WERI-Rb-1 (cell line): ENCODE measurements around the gene GREM2.

ENCODE experiments used
- DNase-seq: peaks from one replicate; pipeline ENCODE4 v3.0.0-alpha.2; 2020
- H3K27ac ChIP-seq: fragments of 250-450 bp; sonication (Bioruptor Pico); 2 replicates; pipeline ENCODE4 v1.5.1; 2020; ENCODE audit warnings: mild to moderate bottlenecking, moderate library complexity
- H3K27me3 ChIP-seq: fragments of 250-450 bp; sonication (Bioruptor Pico); 2 replicates; pipeline ENCODE4 v1.5.1; 2021; ENCODE audit warnings: mild to moderate bottlenecking, low read depth, moderate library complexity; ENCODE audit not compliant: insufficient read depth, severe bottlenecking
- H3K36me3 ChIP-seq: fragments of 250-450 bp; sonication (Bioruptor Pico); 2 replicates; pipeline ENCODE4 v1.5.1; 2020; ENCODE audit warnings: mild to moderate bottlenecking, moderate library complexity
- H3K4me3 ChIP-seq: 2 replicates; pipeline ENCODE4 v1.5.1; 2011; ENCODE audit warnings: low read depth, mild to moderate bottlenecking, control low read depth, low read length
- H3K9me3 ChIP-seq: fragments of 250-450 bp; sonication (Bioruptor Pico); 2 replicates; pipeline ENCODE4 v1.5.1; 2021; ENCODE audit warnings: mild to moderate bottlenecking, moderate library complexity; ENCODE audit not compliant: severe bottlenecking
- TF ChIP-seq, protein P1 (sequence below): IDR thresholded peaks from 2 replicates; pipeline ENCODE4 v1.5.1; 2011; ENCODE audit warnings: low read depth, mild to moderate bottlenecking, control low read depth, inconsistent platforms, low read length

Gene GREM2

DNA sequence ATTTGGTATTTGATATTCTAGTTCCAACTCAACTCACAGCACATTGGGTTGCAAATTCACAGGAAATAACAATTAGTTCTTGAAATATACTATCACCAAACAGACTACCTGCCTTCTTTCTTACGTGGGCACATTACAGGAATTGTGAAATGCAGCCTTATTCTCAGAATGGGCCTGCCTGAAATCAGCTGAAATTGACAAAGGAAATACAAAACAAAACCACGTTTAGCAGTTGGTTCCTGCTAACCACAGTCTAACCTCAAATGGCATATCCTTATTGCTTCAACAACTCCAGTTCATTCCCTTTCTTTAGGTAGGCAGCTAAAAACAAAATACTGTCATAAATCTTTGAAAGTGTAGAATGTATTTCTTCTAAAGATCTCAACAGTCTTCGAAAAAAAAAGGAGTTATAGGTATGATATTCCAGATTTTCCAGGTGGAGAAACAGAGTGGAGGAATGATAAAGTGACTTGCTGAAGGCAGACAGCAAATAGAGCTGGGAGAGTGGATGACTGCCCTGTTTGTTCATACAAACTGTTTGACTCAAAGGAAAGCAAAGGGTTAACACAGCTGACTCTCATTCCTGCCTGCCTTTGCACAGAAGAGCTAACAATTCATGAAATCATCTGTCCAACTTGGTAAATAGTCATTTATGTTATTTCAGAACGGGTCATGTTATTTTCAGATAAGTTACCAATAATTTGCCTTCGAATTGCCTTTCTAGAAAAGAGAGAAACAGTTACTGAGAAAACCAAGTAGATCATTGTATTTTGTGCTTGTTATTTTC, 1.6 kb upstream of the GREM2 start:
- TF ChIP-seq, protein P1, sequence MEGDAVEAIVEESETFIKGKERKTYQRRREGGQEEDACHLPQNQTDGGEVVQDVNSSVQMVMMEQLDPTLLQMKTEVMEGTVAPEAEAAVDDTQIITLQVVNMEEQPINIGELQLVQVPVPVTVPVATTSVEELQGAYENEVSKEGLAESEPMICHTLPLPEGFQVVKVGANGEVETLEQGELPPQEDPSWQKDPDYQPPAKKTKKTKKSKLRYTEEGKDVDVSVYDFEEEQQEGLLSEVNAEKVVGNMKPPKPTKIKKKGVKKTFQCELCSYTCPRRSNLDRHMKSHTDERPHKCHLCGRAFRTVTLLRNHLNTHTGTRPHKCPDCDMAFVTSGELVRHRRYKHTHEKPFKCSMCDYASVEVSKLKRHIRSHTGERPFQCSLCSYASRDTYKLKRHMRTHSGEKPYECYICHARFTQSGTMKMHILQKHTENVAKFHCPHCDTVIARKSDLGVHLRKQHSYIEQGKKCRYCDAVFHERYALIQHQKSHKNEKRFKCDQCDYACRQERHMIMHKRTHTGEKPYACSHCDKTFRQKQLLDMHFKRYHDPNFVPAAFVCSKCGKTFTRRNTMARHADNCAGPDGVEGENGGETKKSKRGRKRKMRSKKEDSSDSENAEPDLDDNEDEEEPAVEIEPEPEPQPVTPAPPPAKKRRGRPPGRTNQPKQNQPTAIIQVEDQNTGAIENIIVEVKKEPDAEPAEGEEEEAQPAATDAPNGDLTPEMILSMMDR = no peak
- no peaks in the 10 kb centered on the region for H3K9me3 ChIP-seq
- no peak for DNase-seq
- no peaks in the 10 kb centered on the region for H3K36me3 ChIP-seq
- no peaks in the 10 kb centered on the region for H3K27me3 ChIP-seq
- H3K4me3 ChIP-seq = no peak overlapping the region
- no peak overlapping the region for H3K27ac ChIP-seq

DNA sequence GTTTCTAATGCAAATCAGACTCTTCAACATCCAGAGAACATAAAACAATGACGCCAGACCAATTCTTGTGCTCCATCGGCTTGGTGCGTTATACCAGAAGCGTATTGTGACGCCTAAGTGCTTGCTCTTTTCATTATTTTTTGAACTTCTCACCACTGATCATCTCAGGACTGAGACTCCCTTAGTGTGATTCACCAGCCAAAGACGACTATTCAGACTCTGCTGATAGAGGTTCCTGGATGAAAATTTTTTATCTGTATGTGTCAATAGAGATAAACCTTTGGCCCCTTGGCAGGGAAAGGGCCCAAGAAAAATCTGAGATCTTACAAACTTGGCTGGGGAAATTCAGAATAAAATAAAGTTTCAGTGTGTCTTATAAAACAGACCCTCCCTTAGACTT, 856 bp upstream of the GREM2 start:
- TF ChIP-seq, protein P1 = no peak
- no peak overlapping the region for H3K4me3 ChIP-seq
- H3K9me3 ChIP-seq = no peaks in the 10 kb centered on the region
- no peaks in the 10 kb centered on the region for H3K36me3 ChIP-seq
- no peaks in the 10 kb centered on the region for H3K27me3 ChIP-seq
- DNase-seq = no peak
- no peak overlapping the region for H3K27ac ChIP-seq

DNA sequence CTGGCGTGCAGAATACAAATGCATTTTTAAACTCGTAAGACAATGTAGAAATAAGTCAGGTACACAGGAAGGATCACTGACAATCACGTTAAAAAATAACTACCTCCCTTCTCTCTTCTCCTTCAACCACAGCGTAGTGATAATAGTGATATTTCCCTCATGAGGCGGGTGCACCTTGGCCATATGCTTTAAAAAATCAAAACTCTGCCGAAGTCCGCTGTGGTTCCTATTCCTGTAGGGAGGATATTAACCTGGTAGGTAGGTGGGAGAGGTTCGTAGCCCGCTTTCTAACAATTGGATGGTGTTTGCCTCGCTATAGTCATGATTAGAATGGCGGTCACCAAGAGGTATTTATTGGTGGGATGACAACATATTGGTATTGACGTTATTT, 732 bp downstream of the GREM2 start:
- Histone ChIP-seq H3K4me3 (peak overlapping the region; percentile 75), H3K36me3 (no peaks in the 10 kb centered on the region), H3K9me3 (no peaks in the 10 kb centered on the region), H3K27ac (no peak overlapping the region; the same call in 1 of the 2 replicates), H3K27me3 (no peaks in the 10 kb centered on the region)
- no peak for DNase-seq
- TF ChIP-seq, protein P1 = no peak

DNA sequence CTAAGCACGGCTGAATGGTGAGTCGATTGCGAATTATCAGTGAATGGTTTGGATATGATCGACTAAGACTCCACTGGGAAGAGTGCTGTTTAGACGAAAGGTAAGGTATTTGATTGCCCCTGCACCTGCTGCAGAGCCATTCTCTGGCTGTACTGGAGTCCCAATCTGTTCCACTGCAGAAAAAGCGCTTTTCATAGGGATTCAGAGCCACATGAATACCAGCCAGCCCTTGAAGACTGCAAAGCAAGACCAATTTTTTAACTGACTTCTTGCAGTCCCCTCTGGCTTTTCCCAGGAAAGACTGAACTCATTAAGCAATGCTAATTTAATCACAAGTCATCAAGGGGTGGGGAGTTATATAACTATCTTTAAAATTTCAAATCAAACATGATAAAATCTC, 1.3 kb downstream of the GREM2 start:
- H3K27ac ChIP-seq = no peak overlapping the region
- H3K9me3 ChIP-seq = no peaks in the 10 kb centered on the region
- H3K36me3 ChIP-seq = no peaks in the 10 kb centered on the region
- H3K27me3 ChIP-seq = no peaks in the 10 kb centered on the region
- no peak for DNase-seq
- no peak overlapping the region for H3K4me3 ChIP-seq
- TF ChIP-seq, protein P1 = no peak

DNA sequence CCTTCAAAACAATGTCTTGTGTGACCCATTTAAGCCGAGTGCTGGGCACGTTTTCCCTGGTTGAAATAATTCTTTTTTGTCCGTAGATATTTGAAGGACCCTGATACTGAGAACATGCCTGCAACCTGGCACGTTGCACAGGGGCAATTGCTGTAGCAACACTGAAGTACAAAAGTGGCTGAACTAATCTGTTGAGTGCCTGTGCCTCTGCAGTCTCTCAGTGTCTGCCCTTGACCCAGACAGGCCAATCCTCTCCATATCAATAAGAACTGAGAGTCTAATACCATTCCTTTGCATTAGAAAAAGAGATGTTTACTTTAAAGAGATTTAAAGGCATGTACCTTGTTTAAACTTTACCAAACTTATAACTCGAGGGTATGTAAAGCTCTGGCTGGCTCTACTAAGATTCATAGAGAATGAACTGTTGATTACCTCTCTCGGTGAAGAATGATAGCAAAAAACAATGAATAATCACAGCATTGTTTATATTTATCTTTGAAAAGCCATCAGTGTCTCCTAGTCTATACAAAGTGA, 2.4 kb downstream of the GREM2 start:
- TF ChIP-seq, protein P1 = no peak
- DNase-seq = no peak
- Histone ChIP-seq H3K4me3 (no peak overlapping the region), H3K27me3 (no peaks in the 10 kb centered on the region), H3K9me3 (no peaks in the 10 kb centered on the region), H3K36me3 (no peaks in the 10 kb centered on the region), H3K27ac (no peak overlapping the region)
